Measurements from ENCODE around the gene SP9.
"Not testable (repeated sequence)": the region's sequence is repeated elsewhere in the genome, so short reads cannot be mapped to it uniquely, and the experiment has no call there.

Gene SP9

DNA sequence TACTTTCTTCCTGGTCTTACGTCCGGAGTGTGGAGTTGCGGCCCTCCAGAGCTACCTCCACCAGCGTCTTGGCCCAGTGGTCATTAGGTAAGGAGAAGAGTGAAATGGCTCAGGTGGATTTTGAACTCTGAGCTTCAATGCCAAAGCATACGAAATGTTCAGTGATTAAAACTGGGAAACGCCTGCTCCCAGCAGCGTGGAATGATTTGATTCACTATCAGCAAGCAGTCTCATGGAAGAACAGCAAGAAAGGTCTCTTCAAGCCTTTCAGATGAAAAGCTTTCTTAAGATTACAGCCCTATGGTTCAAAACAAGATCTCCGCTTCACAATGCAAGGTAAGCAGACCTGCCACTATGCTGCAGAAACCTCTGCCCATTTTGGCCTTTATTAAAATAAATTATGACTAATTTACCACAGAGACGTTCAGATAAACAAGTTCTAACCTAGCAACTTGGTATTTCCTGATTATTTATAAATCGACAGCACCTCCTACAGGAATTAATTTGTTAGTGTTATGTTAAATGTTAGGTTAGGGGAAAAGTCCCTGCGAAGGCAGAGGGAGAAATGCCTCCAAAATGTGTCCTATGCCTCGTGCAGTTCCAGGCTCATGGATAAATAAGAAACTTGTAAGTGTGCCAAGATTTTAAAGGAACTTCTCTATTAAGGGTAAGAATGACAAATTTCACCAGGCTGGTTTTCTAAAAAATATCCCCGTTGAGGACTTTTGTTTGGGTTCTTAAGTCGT is 10.1 kb downstream of the SP9 start:
- no peak for DNase-seq

- no peak for DNase-seq
Measured at GRCh38 chr2:174350018-174350417, 15.3 kb downstream of the SP9 start.

- DNase-seq: no peak
Measured at GRCh38 chr2:174350593-174351181, 15.9 kb downstream of the SP9 start.

GRCh38 chr2:174353004-174353403 is 18.2 kb downstream of the SP9 start:
- DNase-seq: no peak

- DNase-seq: no peak
Measured at GRCh38 chr2:174356347-174356746, 21.6 kb downstream of the SP9 start.

- not testable (repeated sequence) for DNase-seq
Measured at GRCh38 chr2:174359663-174360062, 24.9 kb downstream of the SP9 start.

- DNase-seq: no peak
Measured at GRCh38 chr2:174362949-174363348, 28.2 kb downstream of the SP9 start.

GRCh38 chr2:174363492-174364225 is 28.9 kb downstream of the SP9 start:
- not testable (repeated sequence) for DNase-seq

DNA sequence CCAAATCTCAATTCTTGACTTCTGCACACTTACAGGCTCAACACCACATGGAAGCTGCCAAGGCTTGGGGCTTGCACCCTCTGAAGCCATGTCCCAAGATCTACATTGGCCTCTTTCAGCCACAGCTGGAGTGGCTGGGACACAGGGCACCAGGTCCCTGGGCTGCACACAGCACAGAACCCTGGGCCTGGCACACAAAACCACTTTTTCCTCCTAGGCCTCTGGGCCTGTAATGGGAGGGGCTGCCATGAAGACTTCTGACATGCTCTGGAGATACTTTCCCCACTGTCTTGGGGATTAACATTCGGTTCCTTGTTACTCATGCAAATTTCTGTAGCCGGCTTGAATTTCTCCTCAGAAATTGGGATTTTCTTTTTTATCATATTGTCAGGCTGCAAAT is 29.9 kb downstream of the SP9 start:
- DNase-seq: no peak

DNA sequence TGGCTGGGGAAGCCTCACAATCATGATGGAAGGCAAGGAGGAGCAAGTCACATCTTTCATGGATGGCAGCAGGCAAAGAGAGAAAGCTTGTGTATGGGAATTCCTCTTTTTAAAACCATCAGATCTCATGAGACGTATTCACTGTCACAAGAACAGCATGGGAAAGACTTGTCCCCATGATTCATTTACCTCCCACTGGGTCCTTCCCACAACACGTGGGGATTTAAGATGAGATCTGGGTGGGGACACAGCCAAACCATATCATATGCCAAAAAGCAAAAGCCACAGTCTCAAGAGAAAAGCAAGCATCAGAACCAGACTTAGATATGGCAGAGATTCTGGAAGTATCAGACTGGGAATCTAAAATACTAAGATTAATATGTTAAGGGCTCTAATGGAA is 30.8 kb downstream of the SP9 start:
- no peak for DNase-seq

- no peak for DNase-seq
Measured at GRCh38 chr2:174368691-174369090, 33.9 kb downstream of the SP9 start.

DNA sequence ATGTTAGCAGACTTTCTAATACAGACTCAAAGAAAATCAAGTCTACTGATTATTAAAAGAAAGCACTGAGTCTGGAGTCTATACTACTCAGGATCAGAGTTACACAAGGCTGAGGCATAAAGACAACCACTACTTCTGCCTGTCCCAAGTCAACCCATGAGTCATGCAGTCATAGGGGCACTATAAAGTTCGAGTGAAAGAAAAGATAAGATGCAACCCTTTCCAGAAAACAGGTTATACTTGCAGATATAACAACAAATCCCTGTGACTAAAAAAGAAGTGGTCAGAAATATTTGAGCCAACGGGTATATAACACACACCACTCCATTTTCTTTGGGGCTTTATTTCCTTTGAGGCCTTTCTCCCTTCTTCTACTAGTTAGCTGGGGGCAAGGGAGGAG is 42.2 kb downstream of the SP9 start:
- DNase-seq: no peak

DNA sequence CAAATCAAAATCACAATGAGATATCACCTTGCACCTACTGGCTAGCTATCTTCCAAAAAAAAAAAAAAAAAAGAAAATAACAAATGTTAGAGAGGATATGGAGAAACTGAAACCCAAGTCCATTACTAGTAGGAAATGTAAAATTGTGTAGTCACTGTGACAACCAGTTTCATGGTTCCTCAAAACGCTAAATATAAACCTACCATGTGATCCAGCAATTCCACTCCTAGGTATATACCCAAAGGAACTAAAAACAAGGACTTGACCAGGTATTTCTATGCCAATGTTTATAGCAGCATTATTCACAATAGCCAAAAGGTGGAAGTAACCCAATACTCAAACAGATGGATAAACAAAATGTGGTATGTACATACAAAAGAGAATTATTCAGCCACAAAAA is 49.0 kb downstream of the SP9 start:
- DNase-seq: no peak

DNA sequence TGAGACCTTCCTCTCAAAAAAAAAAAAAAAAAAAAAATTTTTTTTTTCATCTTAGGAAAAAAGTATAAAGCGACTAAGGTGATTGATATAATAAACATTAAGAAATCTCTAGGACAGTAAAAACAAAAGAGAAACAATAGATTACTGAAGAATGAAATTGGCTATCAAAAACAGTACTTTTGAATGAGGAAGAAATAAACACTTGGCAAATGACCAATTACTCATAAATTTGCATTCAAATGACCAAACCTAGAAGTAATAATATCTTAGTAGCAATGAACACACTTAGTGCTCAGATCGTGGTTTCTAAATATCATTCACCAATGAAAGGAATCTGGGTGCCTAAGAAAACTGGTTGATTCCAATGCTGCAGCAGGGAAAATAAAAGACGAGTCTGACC is 50.4 kb downstream of the SP9 start:
- DNase-seq: no peak

Measured in CD4-positive, alpha-beta T cell treated with Interleukin-17A for 4 hours (primary cell).